GM19043 (cell line): ENCODE measurements around the gene LRCH3.

Experiments used
- ATAC-seq: cut with Tn5 transposase; IDR thresholded peaks from one replicate; pipeline ENCODE4 v1.9.1; 2021; ENCODE audit warnings: low read depth; ENCODE audit not compliant: unreplicated experiment

Gene LRCH3

DNA sequence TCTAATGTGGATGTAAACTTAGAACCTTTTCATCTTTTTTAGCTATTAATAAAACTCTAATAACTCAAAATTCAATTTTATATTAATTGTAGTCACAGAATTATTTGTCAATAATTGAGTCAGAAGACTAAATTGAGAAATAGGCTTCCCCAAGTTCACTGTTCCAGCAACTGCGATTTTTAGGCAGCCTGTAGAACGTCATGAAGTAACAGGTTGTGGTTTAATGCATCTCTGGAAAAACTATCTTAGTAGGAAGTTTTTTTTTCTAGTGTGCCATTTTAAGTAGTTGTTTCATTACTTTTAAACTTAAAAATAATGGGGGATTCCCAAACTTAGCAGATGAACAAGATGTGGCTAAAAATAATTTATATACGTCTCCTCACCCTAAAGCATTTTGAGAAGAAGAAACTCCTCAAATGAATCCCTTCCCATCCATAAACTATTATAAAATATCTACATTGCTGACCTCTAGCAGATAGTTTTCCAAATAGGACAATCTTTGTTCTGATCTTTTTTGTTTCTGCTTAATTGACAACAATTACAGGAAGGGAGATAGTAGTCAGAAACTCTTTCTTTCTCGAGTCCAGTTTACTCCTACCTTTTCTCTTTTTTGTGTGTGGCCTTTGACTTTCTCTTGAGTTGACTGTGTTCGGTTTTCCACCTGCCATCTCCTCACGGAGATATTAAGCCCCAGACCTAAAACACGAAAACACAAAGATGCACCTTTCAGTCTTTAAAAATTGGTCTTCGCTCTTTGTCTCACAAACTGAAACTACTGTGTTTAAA, 43.1 kb downstream of the LRCH3 start:
- no peak for ATAC-seq

GRCh38 chr3:197835509-197835908, 44.5 kb downstream of the LRCH3 start:
- ATAC-seq: no peak

GRCh38 chr3:197836244-197836643, 45.2 kb downstream of the LRCH3 start:
- ATAC-seq: no peak

DNA sequence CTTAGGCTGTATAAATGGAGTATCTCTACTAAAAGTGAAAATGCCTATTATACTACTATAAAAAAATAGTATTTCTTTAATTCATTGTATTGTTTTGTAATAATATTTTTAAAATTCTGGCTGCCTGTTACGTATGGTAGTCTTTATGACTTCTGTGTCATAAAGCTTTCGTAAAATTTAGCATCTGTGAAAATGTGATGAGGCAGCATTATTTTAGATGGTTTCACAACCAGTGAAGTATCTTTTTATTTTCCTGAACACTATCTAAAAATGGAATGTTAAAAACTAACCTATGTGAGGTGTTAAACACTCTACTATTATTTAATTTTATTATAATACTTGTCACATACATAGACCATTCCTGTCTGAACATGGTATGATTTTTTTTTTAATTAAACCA, 46.2 kb downstream of the LRCH3 start:
- no peak for ATAC-seq

DNA sequence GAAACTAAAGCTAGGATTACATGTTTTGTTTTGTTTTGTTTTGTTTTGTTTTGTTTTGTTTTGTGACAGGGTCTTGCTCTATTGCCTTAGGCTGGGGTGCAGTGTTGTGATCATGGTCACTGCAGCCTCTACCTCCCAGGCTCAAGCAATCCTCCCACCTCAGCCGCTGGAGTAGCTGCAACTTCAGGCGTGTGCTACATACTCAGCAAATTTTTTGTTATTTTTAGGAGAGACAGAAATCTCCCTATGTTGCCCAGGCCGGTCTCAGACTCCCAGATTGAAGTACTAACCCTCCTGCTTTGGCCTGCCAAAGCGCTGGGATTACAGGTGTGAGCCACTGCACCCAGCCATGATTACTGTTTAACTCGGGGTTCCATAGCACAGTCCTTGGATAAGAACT, 50.7 kb downstream of the LRCH3 start:
- no peak for ATAC-seq

DNA sequence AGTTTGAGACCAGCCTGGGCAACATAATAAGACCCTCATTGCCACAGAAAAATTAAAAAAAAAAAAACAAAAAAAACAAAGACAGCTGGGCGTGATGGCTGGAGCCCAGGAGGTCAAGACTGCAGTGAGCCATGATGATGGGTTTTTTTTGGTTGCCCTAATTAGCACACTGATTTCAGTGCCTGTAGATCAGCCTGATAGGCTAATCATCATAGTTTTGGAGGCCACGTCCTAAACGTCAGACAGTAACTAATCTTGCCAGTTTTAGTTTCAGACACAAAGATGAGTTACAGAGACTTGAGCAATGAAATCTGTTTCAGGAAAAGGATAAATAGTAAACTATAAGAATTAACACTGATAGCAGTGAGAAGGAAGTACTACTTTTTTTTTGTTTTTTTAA, 55.4 kb downstream of the LRCH3 start:
- no peak for ATAC-seq

DNA sequence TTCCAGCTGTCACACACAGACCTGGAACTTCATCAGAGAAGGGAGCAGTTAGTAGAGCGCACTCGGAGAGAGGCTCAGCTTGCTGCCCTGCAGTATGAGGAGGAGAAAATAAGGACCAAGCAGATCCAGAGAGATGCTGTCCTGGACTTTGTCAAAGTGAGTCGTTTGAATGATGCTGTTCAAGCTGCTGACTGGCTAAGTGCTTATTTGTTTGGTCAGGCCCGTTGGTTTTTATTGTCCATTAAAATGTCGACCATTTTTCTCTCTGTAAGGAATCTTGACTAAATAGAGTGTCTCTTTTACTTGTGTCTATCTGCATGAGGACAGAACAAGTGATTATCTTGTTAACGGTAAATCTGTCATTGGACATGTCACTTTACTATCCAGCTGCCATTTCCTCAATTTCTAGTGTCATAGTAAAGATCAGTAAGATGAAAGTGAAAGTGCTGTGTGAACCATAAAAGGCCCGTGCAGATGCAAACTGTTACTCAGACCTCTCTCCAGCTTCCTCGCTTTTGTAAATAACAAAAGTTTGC, 56.9 kb downstream of the LRCH3 start:
- peak; percentile 96 for ATAC-seq

GRCh38 chr3:197854596-197855343, 63.7 kb downstream of the LRCH3 start:
- ATAC-seq: no peak

GRCh38 chr3:197855571-197855970, 64.5 kb downstream of the LRCH3 start:
- ATAC-seq: no peak

DNA sequence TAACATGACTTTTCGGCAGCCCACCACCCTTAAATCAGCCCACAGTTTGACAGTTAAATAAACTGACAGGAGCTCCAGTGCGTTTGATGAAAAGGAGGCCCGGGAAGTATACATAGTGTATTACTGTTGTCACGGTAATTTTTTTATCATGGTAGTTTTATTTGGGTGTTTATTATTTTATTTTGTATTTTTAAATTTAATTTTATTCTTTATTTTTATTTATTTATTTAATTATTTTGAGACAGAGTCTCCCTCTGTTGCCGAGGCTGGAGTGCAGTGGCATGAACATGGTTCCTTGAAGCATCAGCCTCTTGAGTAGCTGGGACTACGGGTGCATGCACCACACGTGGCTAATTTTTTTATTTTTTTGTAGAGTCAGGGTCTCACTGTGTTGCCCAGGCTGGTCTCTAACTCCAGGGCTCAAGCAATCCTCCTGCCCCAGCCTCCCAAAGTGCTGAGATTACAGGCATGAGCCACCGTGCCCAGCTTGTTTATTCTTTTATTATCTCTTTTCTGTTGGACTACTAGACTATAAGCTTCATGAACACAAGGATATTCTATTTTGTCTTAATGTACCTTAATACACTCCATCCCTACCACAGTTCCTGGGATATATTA, 65.3 kb downstream of the LRCH3 start:
- no peak for ATAC-seq

- no peak for ATAC-seq
These were observed 67.1 kb downstream of the LRCH3 start for GRCh38 chr3:197858133-197858532.

GRCh38 chr3:197858598-197858997, 67.5 kb downstream of the LRCH3 start:
- ATAC-seq: no peak

DNA sequence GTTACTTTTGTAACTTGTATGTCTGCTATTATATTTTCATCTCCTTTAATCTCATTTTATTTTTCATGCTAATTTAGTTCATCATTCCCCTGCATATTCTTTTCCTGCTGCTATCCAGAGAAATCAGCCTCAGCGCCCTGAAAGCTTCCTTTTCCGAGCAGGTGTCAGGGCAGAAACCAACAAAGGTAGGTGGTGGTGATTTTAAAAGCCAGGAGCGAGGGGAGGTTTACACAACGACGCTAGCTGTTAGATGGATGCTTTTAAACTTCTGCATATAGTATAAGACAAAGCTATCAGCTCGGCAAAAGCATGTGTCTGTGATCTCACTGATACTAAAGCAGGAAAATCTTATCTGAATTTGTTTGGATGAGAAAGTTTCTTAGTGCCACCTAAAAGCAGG, 75.0 kb downstream of the LRCH3 start:
- no peak for ATAC-seq

DNA sequence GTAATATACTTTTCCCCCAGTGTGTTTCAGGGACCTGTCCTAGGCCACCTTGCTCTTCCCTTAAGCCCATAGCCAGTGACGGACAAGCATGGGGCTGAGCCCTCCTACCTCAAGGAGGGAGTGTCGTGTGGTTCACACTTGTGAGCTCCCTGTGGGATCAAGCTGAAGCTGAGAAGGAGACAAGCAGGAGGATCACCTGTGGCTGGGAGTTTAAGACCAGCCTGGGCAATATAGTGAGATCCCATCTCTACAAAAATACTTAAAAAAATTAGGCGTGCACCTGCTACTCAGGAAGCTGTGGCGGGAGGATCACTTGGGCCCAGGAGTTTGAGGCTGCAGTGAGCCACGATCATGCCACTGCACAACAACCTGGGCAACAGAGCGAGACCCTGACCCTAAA, 82.3 kb downstream of the LRCH3 start:
- no peak for ATAC-seq

DNA sequence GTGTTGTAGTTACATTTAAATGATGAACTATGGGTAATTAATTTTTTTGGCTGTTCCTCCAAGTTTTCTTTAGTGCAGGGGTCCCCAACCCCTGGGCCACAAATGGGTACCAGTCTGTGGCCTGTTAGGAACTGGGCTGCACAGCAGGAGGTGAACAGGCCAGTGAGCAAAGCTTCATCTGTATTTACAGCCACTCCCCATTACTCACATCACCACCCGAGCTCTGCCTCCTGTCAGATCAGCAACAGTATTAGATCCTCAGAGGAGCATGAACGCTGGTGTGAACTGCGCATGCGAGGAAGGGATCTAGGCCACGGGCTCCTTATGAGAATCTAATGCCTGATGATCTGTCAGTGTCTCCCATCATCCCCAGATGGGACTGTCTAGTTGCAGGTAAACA, 83.0 kb downstream of the LRCH3 start:
- ATAC-seq: no peak

DNA sequence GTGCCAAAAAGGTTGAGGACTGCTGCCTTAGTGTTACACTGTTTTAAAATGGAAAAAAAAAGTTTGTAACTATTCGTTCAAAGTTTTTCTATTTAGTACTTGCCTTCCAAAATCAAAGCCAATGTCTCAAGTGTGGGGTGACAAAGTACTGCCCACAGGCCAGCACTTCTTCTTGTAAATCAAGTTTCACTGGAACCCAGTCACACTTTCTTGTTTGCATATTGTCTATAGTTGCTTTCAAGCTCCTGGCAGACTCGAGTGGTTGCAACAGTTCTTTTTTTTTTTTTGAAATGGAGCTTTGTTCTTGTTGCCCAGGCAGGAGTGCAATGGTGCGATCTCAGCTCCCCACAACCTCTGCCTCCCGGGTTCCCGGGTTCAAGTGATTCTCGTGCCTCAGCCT, 83.6 kb downstream of the LRCH3 start:
- no peak for ATAC-seq

- ATAC-seq: no peak
These were observed 86.8 kb downstream of the LRCH3 start for GRCh38 chr3:197877902-197878301.

GRCh38 chr3:197878427-197878826, 87.4 kb downstream of the LRCH3 start:
- no peak for ATAC-seq

DNA sequence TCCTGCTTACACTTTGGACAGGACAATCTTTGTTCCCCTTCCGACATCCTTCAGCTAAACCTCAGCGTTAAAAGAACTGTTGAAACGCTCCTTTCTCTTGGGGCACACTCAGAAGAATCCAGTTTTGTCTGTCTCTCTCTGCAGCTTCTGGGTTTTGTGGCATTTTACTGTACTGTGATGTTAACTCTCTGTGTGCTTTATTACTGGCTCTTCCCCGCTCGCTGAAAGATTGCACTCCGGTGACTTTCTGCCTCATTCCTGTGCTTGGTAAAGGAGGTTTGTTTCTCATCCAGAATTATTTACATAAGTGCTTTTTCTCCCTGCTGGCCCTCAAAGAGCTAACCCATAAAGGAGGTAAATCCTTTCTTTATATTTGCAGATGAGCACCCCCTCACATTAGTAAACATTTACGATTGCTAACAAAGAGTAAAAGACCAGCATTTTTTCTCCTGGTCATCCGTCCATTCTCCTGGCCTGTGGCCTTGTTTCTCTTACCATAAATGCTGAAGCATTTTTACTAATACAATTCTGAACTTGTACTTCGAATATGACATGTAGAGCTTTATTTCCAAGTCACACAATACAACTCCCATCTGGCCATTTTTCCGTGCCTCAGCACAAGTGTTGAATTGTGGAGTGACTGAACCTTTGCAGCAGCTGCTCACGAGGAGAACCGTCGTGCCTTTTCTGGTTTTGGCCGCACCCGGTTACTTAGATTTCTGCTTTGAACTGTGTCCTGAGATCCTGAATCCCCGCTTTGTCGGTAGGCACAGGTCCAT, 89.6 kb downstream of the LRCH3 start:
- no peak for ATAC-seq

GRCh38 chr3:197881270-197881969, 90.4 kb downstream of the LRCH3 start:
- ATAC-seq: no peak
